Measurements from ENCODE around the gene SNX25.

- TF ChIP-seq ZNF274 (IDR thresholded peaks at IDR 0.05; ENCODE audit: low read depth, low read length), result no peak
- no peak for TF ChIP-seq YY1 (IDR thresholded peaks at IDR 0.05; ENCODE audit: insufficient read depth, insufficient read length)
- no peak for TF ChIP-seq SUZ12 (IDR thresholded peaks at IDR 0.05; ENCODE audit: extremely low read depth, insufficient read depth, insufficient read length)
These were observed 83.8 kb downstream of the SNX25 start for GRCh38 chr4:185293202-185293601.

All from NT2/D1 (cell line).